K562 (cell line): ENCODE data around the gene LTBR. TPM values are rescaled to one million over a fixed set of nuclear protein-coding genes. Genes with fewer than 3 reads are reported as not detected.

ENCODE experiments used
- ATAC-seq: fragments of 200-7000 bp; cut with Tn5 transposase; 3 replicates; pipeline ENCODE4 v1.9.1; 2020; ENCODE audit warnings: moderate library complexity
- BruUV-seq: library from RNA; stranded (reverse); fragments of 400-500 nt; replicated peaks from 2 replicates; lab custom pipeline; 2021; lab: Mats Ljungman, UMichigan
- CTCF ChIA-PET: fragments of 300-600 bp; formaldehyde crosslinking; extraction: SDS; loops from one replicate; lab custom pipeline; 2021; ENCODE audit warnings: low intra/inter-chr PET ratio; lab: Yijun Ruan, JAX
- POLR2A ChIA-PET: fragments of 300-600, 350-650 bp; sonication (Branson Sonifier 250); formaldehyde crosslinking; extraction: SDS; loops from one replicate; lab custom pipeline; 2021; ENCODE audit warnings: antibody characterized with exemption, inconsistent platforms; lab: Yijun Ruan, JAX
- DNase-seq, 4 experiments: peaks; one replicate each; pipeline versions ENCODE4 v3.0.0 to v3.0.0-alpha.2; 2011 to 2018; ENCODE audit warnings: low spot score in 3 of 4, mixed read lengths in 3 of 4; ENCODE audit errors: extremely low read depth in 1 of 4
- FAIRE-seq: peaks from 2 replicates; lab custom pipeline; 2011; peaks lifted over from hg19 to GRCh38; lab: Jason Lieb, UNC
- H2AFZ ChIP-seq: 2 replicates; pipeline ENCODE4 v1.6.0; 2011; ENCODE audit warnings: low read depth, low read length, control low read depth, inconsistent platforms
- H3K27ac ChIP-seq: fragments of 200-600 bp; 3 replicates; pipeline ENCODE4 v1.8.0; 2011; ENCODE audit warnings: low read depth, mild to moderate bottlenecking, control low read depth, inconsistent platforms, low read length, moderate library complexity, mixed read lengths; ENCODE audit errors: extremely low read depth
- H3K27me3 ChIP-seq, 2 experiments: fragments of 300-600 bp in 1 of 2; 2 replicates in 1 of 2; 3 replicates in 1 of 2; pipeline versions ENCODE4 v1.6.0 to v1.8.0; 2011; ENCODE audit warnings: inconsistent platforms in 2 of 2, low read length in 2 of 2, mild to moderate bottlenecking in 1 of 2, mixed read lengths in 1 of 2, moderate library complexity in 1 of 2; ENCODE audit not compliant: control insufficient read depth in 2 of 2, insufficient read depth in 2 of 2
- H3K36me3 ChIP-seq: fragments of 300-600 bp; 3 replicates; pipeline ENCODE4 v1.8.0; 2011; ENCODE audit warnings: mild to moderate bottlenecking, low read length, inconsistent platforms; ENCODE audit not compliant: control insufficient read depth, insufficient read depth
- H3K4me1 ChIP-seq, 2 experiments: fragments of 200-600 bp in 1 of 2; replicated peaks in 1 of 2; 2 replicates in 1 of 2; 3 replicates in 1 of 2; pipeline versions ENCODE4 v1.5.1 to v1.8.0; 2011; ENCODE audit warnings: inconsistent platforms in 2 of 2, low read length in 2 of 2, mild to moderate bottlenecking in 1 of 2, mixed read lengths in 1 of 2, moderate library complexity in 1 of 2; ENCODE audit not compliant: control insufficient read depth in 2 of 2, insufficient read depth in 2 of 2
- H3K4me2 ChIP-seq: 2 replicates; pipeline ENCODE4 v1.6.1; 2011; ENCODE audit warnings: low read length, control low read depth, inconsistent platforms, mixed read lengths; ENCODE audit not compliant: insufficient read depth
- H3K4me3 ChIP-seq: fragments of 200-600 bp; sonication (generic), shearing (Covaris generic); 2 replicates; pipeline ENCODE4 v1.5.1; 2016; ENCODE audit warnings: control low read depth, inconsistent platforms
- H3K79me2 ChIP-seq: fragments of 200-600 bp; 3 replicates; pipeline ENCODE4 v1.8.0; 2011; ENCODE audit warnings: low read length, inconsistent platforms; ENCODE audit not compliant: control insufficient read depth, insufficient read depth
- H3K9ac ChIP-seq, 2 experiments: 2 replicates each; pipeline versions ENCODE4 v1.6.0 to v1.6.1; 2011; ENCODE audit warnings: low read depth in 2 of 2, low read length in 2 of 2, control low read depth in 1 of 2, inconsistent platforms in 1 of 2, mild to moderate bottlenecking in 1 of 2, mixed read lengths in 1 of 2; ENCODE audit not compliant: insufficient read depth in 1 of 2
- H3K9me1 ChIP-seq: one replicate; pipeline ENCODE4 v1.6.0; 2011; ENCODE audit warnings: inconsistent platforms, mild to moderate bottlenecking, low read length, moderate library complexity; ENCODE audit not compliant: control insufficient read depth, insufficient read depth
- H3K9me3 ChIP-seq: replicated peaks from 2 replicates; pipeline ENCODE4 v1.5.1; 2011; ENCODE audit warnings: low read depth, low read length, inconsistent platforms; ENCODE audit not compliant: control insufficient read depth, insufficient read depth
- H4K20me1 ChIP-seq: replicated peaks from 2 replicates; pipeline ENCODE4 v1.6.1; 2011; ENCODE audit warnings: low read length, inconsistent platforms, mixed read lengths; ENCODE audit not compliant: control insufficient read depth, insufficient read depth
- DDX20 ChIP-seq: fragments of 450-650 bp; IDR thresholded peaks from 2 replicates; pipeline ENCODE4 v1.6.1; 2016; ENCODE audit warnings: missing genetic modification characterization, low read depth, mild to moderate bottlenecking, missing compliant biosample characterization, moderate library complexity
- EGR1 ChIP-seq: fragments of 450-650 bp; conservative IDR thresholded peaks from 2 replicates; pipeline ENCODE4 v1.6.1; 2017; ENCODE audit warnings: mild to moderate bottlenecking
- FOSL1 ChIP-seq: fragments of 200-800 bp; sonication (Bioruptor generic); conservative IDR thresholded peaks from 2 replicates; pipeline ENCODE4 v1.6.1; 2016; ENCODE audit warnings: missing genetic modification characterization, missing compliant biosample characterization
- FOXP1 ChIP-seq: sonication (generic); formaldehyde crosslinking; IDR thresholded peaks from 2 replicates; pipeline ENCODE4 v1.8.0; 2022; ENCODE audit warnings: mild to moderate bottlenecking, missing genetic modification reagents
- HCFC1 ChIP-seq: IDR thresholded peaks from 2 replicates; pipeline ENCODE4 v1.6.1; 2012; ENCODE audit warnings: low read depth, low read length, improper control_type of control experiment
- HES1 ChIP-seq: fragments of 450-650 bp; IDR thresholded peaks from 2 replicates; pipeline ENCODE4 v1.6.1; 2016; ENCODE audit warnings: low read depth, mild to moderate bottlenecking, moderate library complexity
- HINFP ChIP-seq: fragments of 450-650 bp; conservative IDR thresholded peaks from 2 replicates; pipeline ENCODE4 v1.6.1; 2016; ENCODE audit warnings: missing genetic modification characterization, low read depth, mild to moderate bottlenecking, control low read depth, missing compliant biosample characterization
- JUNB ChIP-seq: fragments of 450-650 bp; formaldehyde crosslinking; conservative IDR thresholded peaks from 2 replicates; pipeline ENCODE4 v1.4.0; 2020; ENCODE audit warnings: mild to moderate bottlenecking
- NFYB ChIP-seq: IDR thresholded peaks from 2 replicates; pipeline ENCODE4 v1.6.1; 2011; ENCODE audit warnings: mild to moderate bottlenecking, moderate library complexity; ENCODE audit not compliant: insufficient read length; ENCODE audit errors: extremely low read depth
- POU5F1 ChIP-seq: fragments of 150-350 bp; IDR thresholded peaks from 2 replicates; pipeline ENCODE4 v1.6.1; 2014; ENCODE audit warnings: borderline replicate concordance, low read length, low read depth, mild to moderate bottlenecking; ENCODE audit not compliant: partially characterized antibody
- PTTG1 ChIP-seq: fragments of 450-650 bp; IDR thresholded peaks from 2 replicates; pipeline ENCODE4 v1.6.1; 2016; ENCODE audit warnings: low read depth, mild to moderate bottlenecking, missing genetic modification characterization, missing compliant biosample characterization
- PYGO2 ChIP-seq: fragments of 450-650 bp; IDR thresholded peaks from 2 replicates; pipeline ENCODE4 v1.6.1; 2016; ENCODE audit warnings: mild to moderate bottlenecking, missing genetic modification characterization, moderate library complexity, missing compliant biosample characterization
- SOX6 ChIP-seq: fragments of 450-650 bp; IDR thresholded peaks from 2 replicates; pipeline ENCODE4 v1.6.1; 2014; ENCODE audit warnings: mild to moderate bottlenecking
- SPI1 ChIP-seq: IDR thresholded peaks from 2 replicates; pipeline ENCODE4 v1.6.1; 2011; ENCODE audit warnings: low read depth, low read length, control low read depth, borderline replicate concordance
- STAT6 ChIP-seq: sonication (generic); formaldehyde crosslinking; IDR thresholded peaks from 2 replicates; pipeline ENCODE4 v1.8.1; 2023; ENCODE audit warnings: mild to moderate bottlenecking, missing genetic modification reagents
- TGIF2 ChIP-seq: sonication (generic); formaldehyde crosslinking; IDR thresholded peaks from 2 replicates; pipeline ENCODE4 v1.8.1; 2022; ENCODE audit warnings: mild to moderate bottlenecking, missing genetic modification reagents, moderate library complexity
- TSC22D4 ChIP-seq: fragments of 450-650 bp; IDR thresholded peaks from 2 replicates; pipeline ENCODE4 v1.6.1; 2016; ENCODE audit warnings: missing genetic modification characterization, missing biosample characterization, control low read depth
- ZNF436 ChIP-seq: fragments of 250-450, 450-650 bp; sonication (Bioruptor Pico); formaldehyde crosslinking; IDR thresholded peaks from 2 replicates; pipeline ENCODE4 v1.7.0; 2020; ENCODE audit warnings: mild to moderate bottlenecking
- WGBS: fragments of 100-300 bp; shearing (Covaris generic); methylation state at CpG from one replicate; pipeline ENCODE4 v1.1.6; 2016; ENCODE audit warnings: low coverage, mixed read lengths; ENCODE audit not compliant: insufficient coverage; ENCODE audit errors: missing lambda C conversion rate; 5-methylcytosine and 5-hydroxymethylcytosine counted together
- in situ Hi-C: fragments of 300-500 bp; cut with MboI; formaldehyde crosslinking; loops from 4 replicates; pipeline ENCODE4 v1.15.0; 2018; ENCODE audit warnings: inconsistent platforms, mixed read lengths
- intact Hi-C: fragments of 100-400 bp; cut with micrococcal nuclease; formaldehyde crosslinking; loops from 2 replicates; pipeline ENCODE4 v1.14.2; 2022
- polyA plus RNA-seq, 8 experiments: library from polyadenylated mRNA; depleted of rRNA in 4 of 8; stranded (reverse) in 5 of 8; unstranded in 3 of 8; fragments of >200 nt; fragmentation: Nextera tagmentation in 2 of 8; fragmentation: Illumina TruSeq in 1 of 8; extraction: Ambion mirVana in 2 of 8; extraction: Trizol in 1 of 8; gene quantifications; 2 replicates each; pipeline versions ENCODE4 v1.2.1 to v1.2.3, GENCODE V29; 2011 to 2014; ENCODE audit warnings: inconsistent platforms in 1 of 8, missing spikeins in 1 of 8
- total RNA-seq, 7 experiments: library from RNA; depleted of rRNA in 6 of 7; stranded (reverse); fragments of >200 nt in 6 of 7; fragmentation: Illumina TruSeq in 2 of 7; extraction: Trizol in 2 of 7; gene quantifications; 2 replicates each; pipeline versions ENCODE4 v1.2.1 to v1.2.3, GENCODE V29; 2011 to 2021; ENCODE audit warnings: low replicate concordance in 1 of 7

The LTBR gene
- total and polyA plus RNA-seq, 9 of the 15 experiments (the other 6 are each of a cell fraction or from before 2014, with no cell fraction given), result 0.96 to 69.0 (median 35.3) TPM

GRCh38 chr12:6430124-6430989 is 46.4 kb downstream of the LTBR start:
- Histone ChIP-seq H3K9ac (peak overlapping the region; percentile 72 to 82; a peak in 3 of 4 replicates), H4K20me1 (no peaks in the 10 kb centered on the region), H3K36me3 (no peaks in the 10 kb centered on the region), H3K4me1 (peaks cover 7 to 18% of the 10 kb centered on the region in 2 experiments; a peak in 3 of 5 replicates), H3K27ac (peak overlapping the region; percentile 83), H3K9me3 (no peaks in the 10 kb centered on the region), H3K27me3 (no peaks in the 10 kb centered on the region), H3K9me1 (no peaks in the 10 kb centered on the region), H3K4me2 (peak overlapping the region; percentile 84), H3K4me3 (peak overlapping the region; percentile 1; the same call in 1 of the 2 replicates), H3K79me2 (no peaks in the 10 kb centered on the region), H2AFZ (peak overlapping the region; percentile 90)
- in situ Hi-C loops (no loop called here), intact Hi-C loops (no loop called here)
- no TSS peak for BruUV-seq
- POLR2A ChIA-PET, result no interaction called here
- peak; percentile 70 to 86 (median 73) for DNase-seq
- CTCF ChIA-PET, result no interaction called here
- ATAC-seq, result peak; percentile 94
- peak; percentile 93 for FAIRE-seq
- WGBS, result 5% methylated on average over 19 of the region's 19 CpGs
- TF ChIP-seq POU5F1, result no peak
- TF ChIP-seq JUNB (CRISPR knock-in tag), result no peak
- TF ChIP-seq SPI1, result 0 out of 2 replicates have a peak, but pooled peaks have one; percentile 33
- no peak for TF ChIP-seq FOXP1 (CRISPR knock-in tag)
- TF ChIP-seq HES1, result no peak
- TF ChIP-seq HCFC1, result no peak
- TF ChIP-seq DDX20 (tag), result no peak
- TF ChIP-seq STAT6 (CRISPR knock-in tag), result no peak
- TF ChIP-seq FOSL1 (tag), result peak; percentile 85
- TF ChIP-seq ZNF436 (CRISPR knock-in tag), result no peak
- no peak for TF ChIP-seq HINFP (tag)
- no peak for TF ChIP-seq TSC22D4
- no peak for TF ChIP-seq PYGO2
- TF ChIP-seq TGIF2 (CRISPR knock-in tag), result no peak
- peak; percentile 73 for TF ChIP-seq SOX6
- TF ChIP-seq EGR1, result peak; percentile 42
- no peak for TF ChIP-seq PTTG1 (tag)
- TF ChIP-seq NFYB, result no peak
